Upper lobe of left lung (tissue), 6 donors: ENCODE results near the gene RHOB. TPM values are rescaled to one million over a fixed set of nuclear protein-coding genes. Genes with fewer than 3 reads are reported as not detected.
A peak's percentile ranks its signal among the peaks of the same experiment; 100 is the strongest.

Experiments used
- ATAC-seq, 2 donors: fragments of 200-7000 bp; cut with Tn5 transposase; one replicate each; pipeline ENCODE4 v1.9.1; 2022; ENCODE audit warnings: mild to moderate bottlenecking in 2 of 2, moderate library complexity in 2 of 2; ENCODE audit not compliant: low FRiP score in 2 of 2
- DNase-seq, 2 donors: peaks; one replicate each; pipeline ENCODE4 v3.0.0-alpha.2; 2019 to 2020
- H3K27ac ChIP-seq, 4 donors: fragments of 200-600 bp; sonication (generic); one replicate each; pipeline ENCODE4 v1.5.1; 2016 to 2019
- H3K27me3 ChIP-seq, 4 donors: fragments of 200-600 bp; sonication (generic); one replicate each; pipeline ENCODE4 v1.5.1; 2017 to 2019
- H3K36me3 ChIP-seq, 4 donors: fragments of 200-600 bp; sonication (generic); one replicate each; pipeline ENCODE4 v1.5.1; 2016 to 2019
- H3K4me1 ChIP-seq, 4 donors: fragments of 200-600 bp; sonication (generic); one replicate each; pipeline ENCODE4 v1.5.1; 2018 to 2019
- H3K4me3 ChIP-seq, 4 donors: fragments of 200-600 bp; sonication (generic); one replicate each; pipeline ENCODE4 v1.5.1; 2017 to 2019; ENCODE audit warnings: mild to moderate bottlenecking in 2 of 4, moderate library complexity in 1 of 4
- H3K9me3 ChIP-seq, 4 donors: fragments of 200-600 bp; sonication (generic); one replicate each; pipeline ENCODE4 v1.5.1; 2018 to 2019
- EP300 ChIP-seq, 4 donors: sonication (generic); formaldehyde crosslinking; IDR thresholded peaks; one replicate each; pipeline ENCODE4 v1.5.1; 2017; ENCODE audit warnings: antibody characterized with exemption in 4 of 4, control low read depth in 2 of 4
- POLR2A ChIP-seq, 4 donors: fragments of 450-650 bp; IDR thresholded peaks; one replicate each; pipeline ENCODE4 v1.5.1; 2016 to 2017; ENCODE audit warnings: antibody characterized with exemption in 4 of 4, mild to moderate bottlenecking in 2 of 4
- POLR2AphosphoS5 ChIP-seq, 2 donors: sonication (generic); formaldehyde crosslinking; IDR thresholded peaks; one replicate each; pipeline ENCODE4 v1.5.1; 2017; ENCODE audit warnings: antibody characterized with exemption in 2 of 2
- WGBS, 2 donors: methylation state at CpG; one replicate each; pipeline ENCODE4 v1.1.5; 2017 to 2018; 5-methylcytosine and 5-hydroxymethylcytosine counted together
- total RNA-seq, 6 donors: library from RNA; depleted of rRNA in 4 of 6; stranded (reverse); fragments of >200 nt in 4 of 6; gene quantifications; one replicate each; pipeline versions ENCODE4 v1.1.0 to v1.2.1, GENCODE V29; 2016 to 2021
- TF ChIP-seq, protein P1 (sequence below), 6 experiments: fragments of 450-650 bp in 4 of 6; fragments of 200-600 bp in 2 of 6; sonication (generic) in 2 of 6; IDR thresholded peaks; one replicate each; pipeline ENCODE4 v1.5.1; 2016 to 2019; ENCODE audit warnings: antibody characterized with exemption in 6 of 6
- donor health status: DM: no; HTN: no; CAD: no; lungs with moderate emphysema.
- donor health status: DM: no; HTN: yes; CAD: no; lungs with severe emphysema.

RHOB gene
- total RNA-seq, 6 donors from 2014 or later = 193 to 583 (median 336) TPM

DNA sequence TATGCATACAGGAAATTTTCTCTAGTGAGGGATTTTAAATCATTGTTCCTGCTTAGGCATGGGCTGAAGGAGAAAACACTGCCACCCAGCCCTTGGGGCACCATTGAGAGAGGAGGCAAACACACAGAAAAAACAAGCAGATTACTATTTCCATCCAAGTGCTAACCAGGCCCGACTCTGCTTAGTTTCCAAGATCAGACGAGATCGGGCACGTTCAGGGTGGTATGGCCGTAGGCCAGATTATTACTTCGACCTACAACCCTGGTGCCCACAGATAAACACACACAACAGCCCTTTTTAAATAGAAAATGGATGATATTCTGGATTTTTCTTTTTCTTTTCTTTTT, 45.4 kb upstream of the RHOB start:
- H3K36me3 ChIP-seq = no peaks in the 10 kb centered on the region
- H3K27me3 ChIP-seq = no peaks in the 10 kb centered on the region
- H3K4me1 ChIP-seq = no peaks in the 10 kb centered on the region
- H3K9me3 ChIP-seq = no peaks in the 10 kb centered on the region
- H3K27ac ChIP-seq = no peak overlapping the region
- TF ChIP-seq POLR2AphosphoS5 (IDR thresholded peaks at IDR 0.05) (no peak), POLR2A (IDR thresholded peaks at IDR 0.05) (no peak), EP300 (IDR thresholded peaks at IDR 0.05) (no peak)
- TF ChIP-seq, protein P1, sequence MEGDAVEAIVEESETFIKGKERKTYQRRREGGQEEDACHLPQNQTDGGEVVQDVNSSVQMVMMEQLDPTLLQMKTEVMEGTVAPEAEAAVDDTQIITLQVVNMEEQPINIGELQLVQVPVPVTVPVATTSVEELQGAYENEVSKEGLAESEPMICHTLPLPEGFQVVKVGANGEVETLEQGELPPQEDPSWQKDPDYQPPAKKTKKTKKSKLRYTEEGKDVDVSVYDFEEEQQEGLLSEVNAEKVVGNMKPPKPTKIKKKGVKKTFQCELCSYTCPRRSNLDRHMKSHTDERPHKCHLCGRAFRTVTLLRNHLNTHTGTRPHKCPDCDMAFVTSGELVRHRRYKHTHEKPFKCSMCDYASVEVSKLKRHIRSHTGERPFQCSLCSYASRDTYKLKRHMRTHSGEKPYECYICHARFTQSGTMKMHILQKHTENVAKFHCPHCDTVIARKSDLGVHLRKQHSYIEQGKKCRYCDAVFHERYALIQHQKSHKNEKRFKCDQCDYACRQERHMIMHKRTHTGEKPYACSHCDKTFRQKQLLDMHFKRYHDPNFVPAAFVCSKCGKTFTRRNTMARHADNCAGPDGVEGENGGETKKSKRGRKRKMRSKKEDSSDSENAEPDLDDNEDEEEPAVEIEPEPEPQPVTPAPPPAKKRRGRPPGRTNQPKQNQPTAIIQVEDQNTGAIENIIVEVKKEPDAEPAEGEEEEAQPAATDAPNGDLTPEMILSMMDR (IDR thresholded peaks at IDR 0.05) = no peak
- ATAC-seq (no peak), DNase-seq (peak in 1 of 2 donors; percentile 6)
- WGBS, 2 donors = 76 to 80% methylated on average over 6 of the region's 6 CpGs
- H3K4me3 ChIP-seq = no peak overlapping the region

DNA sequence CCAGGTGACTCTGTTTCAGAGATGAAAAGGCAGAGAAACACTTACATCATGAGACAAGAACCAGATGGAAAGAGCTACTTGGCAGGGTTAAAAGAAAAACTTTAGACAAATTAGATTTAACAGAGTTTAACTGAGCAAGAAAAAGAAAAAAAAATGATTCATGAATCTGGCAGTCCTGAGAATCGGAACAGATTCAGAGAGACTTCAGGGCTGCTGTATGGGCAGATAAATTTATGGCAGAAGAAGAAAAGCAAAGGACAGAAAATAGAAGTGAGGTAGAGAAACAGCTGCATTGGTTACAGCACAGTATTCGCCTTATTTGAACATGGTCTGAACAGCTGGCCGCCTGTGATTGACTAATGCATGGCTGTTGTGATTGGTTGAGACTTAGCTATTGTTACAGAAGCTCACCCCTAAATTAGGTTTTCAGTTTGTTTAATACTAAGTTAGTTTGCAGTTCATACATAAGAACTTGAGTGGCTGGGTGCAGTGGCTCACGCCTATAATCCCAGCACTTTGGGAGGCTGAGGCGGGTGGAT, 43.0 kb upstream of the RHOB start:
- 75 to 84% methylated on average over 5 of the region's 5 CpGs for WGBS, 2 donors
- ATAC-seq (no peak), DNase-seq (no peak)

DNA sequence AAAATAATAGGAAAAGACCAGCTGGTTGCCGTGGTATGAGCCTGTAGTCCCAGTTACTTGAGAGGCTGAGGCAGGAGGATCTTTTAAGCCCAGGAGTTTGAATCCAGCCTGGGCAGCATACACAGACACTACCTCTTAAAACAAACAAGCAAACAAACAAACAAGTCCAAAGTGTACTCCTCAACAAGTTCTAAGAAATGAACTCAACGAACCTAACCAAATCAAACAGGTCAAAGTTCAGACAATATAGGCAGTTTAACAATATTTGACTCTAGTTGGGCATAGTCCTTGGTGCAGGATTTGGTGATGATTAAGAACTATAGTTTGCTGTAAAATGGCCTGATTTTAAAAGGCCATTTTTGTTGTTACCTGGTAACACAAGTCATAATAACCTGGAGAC, 41.9 kb upstream of the RHOB start:
- Histone ChIP-seq H3K27me3 (no peaks in the 10 kb centered on the region), H3K27ac (no peak overlapping the region)
- WGBS, 2 donors = 89% methylated on average over 2 of the region's 2 CpGs

More for the DNA sequence above, 43.0 kb upstream of the RHOB start:
- no peak for TF ChIP-seq EP300 (IDR thresholded peaks at IDR 0.05)
- Histone ChIP-seq H3K4me3 (no peak overlapping the region), H3K27ac (no peak overlapping the region), H3K36me3 (no peaks in the 10 kb centered on the region), H3K4me1 (no peaks in the 10 kb centered on the region), H3K27me3 (no peaks in the 10 kb centered on the region), H3K9me3 (peaks cover 0 to 3% (median 2%) of the 10 kb centered on the region in 4 donors)

DNA sequence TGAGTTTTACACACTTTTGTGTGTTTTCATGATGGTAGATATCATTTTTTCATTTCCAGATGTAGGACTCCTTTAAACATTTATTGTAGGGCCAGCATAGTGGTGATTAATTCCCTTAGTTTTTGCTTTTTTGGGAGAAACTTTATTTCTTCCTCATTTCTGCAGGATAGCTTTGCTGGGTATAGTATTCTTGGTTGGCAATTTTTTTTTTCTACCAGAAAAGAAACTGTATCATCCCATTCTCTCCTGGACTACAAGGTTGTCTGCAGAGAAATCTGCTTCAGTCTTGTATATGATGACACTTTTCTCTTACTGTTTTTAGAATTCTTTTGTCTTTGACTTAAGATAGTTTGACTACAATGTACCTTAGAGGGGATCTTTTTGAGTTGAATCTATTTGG, 37.8 kb upstream of the RHOB start:
- Histone ChIP-seq H3K27ac (no peak overlapping the region), H3K9me3 (peaks cover 5 to 14% (median 10%) of the 10 kb centered on the region in 4 donors)

More for the DNA sequence above, 41.9 kb upstream of the RHOB start:
- DNase-seq (peak in 1 of 2 donors; percentile 5), ATAC-seq (no peak)
- Histone ChIP-seq H3K4me3 (no peak overlapping the region), H3K36me3 (no peaks in the 10 kb centered on the region), H3K9me3 (peaks cover 5 to 11% (median 9%) of the 10 kb centered on the region in 4 donors), H3K4me1 (no peaks in the 10 kb centered on the region)
- TF ChIP-seq POLR2AphosphoS5 (IDR thresholded peaks at IDR 0.05) (no peak), POLR2A (IDR thresholded peaks at IDR 0.05) (no peak), EP300 (IDR thresholded peaks at IDR 0.05) (no peak)
- TF ChIP-seq, protein P1 (IDR thresholded peaks at IDR 0.05) = no peak

DNA sequence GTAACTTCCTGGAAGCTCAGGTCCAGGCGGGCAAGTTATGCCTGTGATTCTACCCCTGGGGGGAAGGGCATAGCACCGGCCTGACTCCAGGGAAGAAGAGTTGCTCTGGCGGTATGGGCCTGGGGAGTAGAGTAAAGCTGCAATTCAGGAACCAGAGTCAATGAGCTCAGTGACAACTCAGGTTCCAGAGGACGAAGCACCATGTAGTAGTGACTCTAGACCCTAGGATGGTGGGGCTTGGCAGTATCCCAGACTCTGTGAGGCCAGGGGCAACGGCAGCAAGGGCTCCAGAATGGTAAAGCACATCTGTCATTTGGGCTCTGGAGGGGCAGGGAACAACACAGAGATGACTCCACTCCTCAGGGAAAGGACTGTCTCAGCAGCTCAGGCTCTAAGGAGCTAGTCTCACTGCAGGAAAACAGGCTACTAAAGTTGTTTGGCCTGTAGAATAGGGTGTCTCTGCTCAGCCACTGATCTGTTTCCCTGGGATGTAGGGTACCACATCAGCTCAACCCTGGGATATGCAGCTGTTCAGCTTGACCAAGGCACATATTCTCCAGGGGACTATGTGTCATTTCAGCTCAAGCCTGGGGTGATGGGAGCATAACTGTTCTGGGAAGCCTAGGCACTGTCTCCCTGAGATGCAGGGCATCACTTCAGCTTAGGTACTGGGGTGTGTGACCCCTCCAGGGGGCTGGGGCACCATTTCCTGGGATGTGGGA, 36.2 kb upstream of the RHOB start:
- WGBS, 2 donors = 85 to 87% methylated on average over 4 to 5 of the region's 5 CpGs
- H3K4me1 ChIP-seq = no peaks in the 10 kb centered on the region
- peaks cover 5 to 14% (median 10%) of the 10 kb centered on the region in 4 donors for H3K9me3 ChIP-seq
- TF ChIP-seq POLR2AphosphoS5 (IDR thresholded peaks at IDR 0.05) (no peak), POLR2A (IDR thresholded peaks at IDR 0.05) (no peak), EP300 (IDR thresholded peaks at IDR 0.05) (no peak)
- TF ChIP-seq, protein P1 (IDR thresholded peaks at IDR 0.05) = no peak
- peak in 1 of 2 donors; percentile 13 for DNase-seq
- no peaks in the 10 kb centered on the region for H3K27me3 ChIP-seq
- ATAC-seq = peak in 1 of 2 donors; percentile 36
- no peak overlapping the region for H3K27ac ChIP-seq
- H3K36me3 ChIP-seq = no peaks in the 10 kb centered on the region
- no peak overlapping the region for H3K4me3 ChIP-seq

More for the DNA sequence above, 37.8 kb upstream of the RHOB start:
- H3K4me1 ChIP-seq = no peaks in the 10 kb centered on the region
- ATAC-seq (no peak), DNase-seq (no peak)
- H3K27me3 ChIP-seq = no peaks in the 10 kb centered on the region
- TF ChIP-seq POLR2AphosphoS5 (IDR thresholded peaks at IDR 0.05) (no peak), EP300 (IDR thresholded peaks at IDR 0.05) (no peak), POLR2A (IDR thresholded peaks at IDR 0.05) (no peak)
- TF ChIP-seq, protein P1 (IDR thresholded peaks at IDR 0.05) = no peak
- no peak overlapping the region for H3K4me3 ChIP-seq
- H3K36me3 ChIP-seq = no peaks in the 10 kb centered on the region
